H1 (cell line): ENCODE results near the gene TP53BP2. TPM values are rescaled to one million over a fixed set of nuclear protein-coding genes. Genes with fewer than 3 reads are reported as not detected.

Source experiments
- CTCF ChIA-PET: fragments of 300-600 bp; sonication (Branson Sonifier 250); formaldehyde crosslinking; loops from one replicate; lab custom pipeline; 2021; ENCODE audit not compliant: partially characterized antibody; lab: Charles Lee
- POLR2A ChIA-PET: fragments of 300-600 bp; sonication (Branson Sonifier 250); formaldehyde crosslinking; loops from one replicate; lab custom pipeline; 2021; ENCODE audit warnings: inconsistent platforms; ENCODE audit not compliant: partially characterized antibody; lab: Charles Lee
- DNase-seq, 2 experiments: peaks; one replicate each; pipeline versions ENCODE4 v3.0.0 to v3.0.0-alpha.2; 2010 to 2022; ENCODE audit warnings: low spot score in 2 of 2, low read depth in 1 of 2, mixed read lengths in 1 of 2
- FAIRE-seq: peaks from 2 replicates; lab custom pipeline; 2011; peaks lifted over from hg19 to GRCh38; lab: Jason Lieb, UNC
- H2AFZ ChIP-seq: 2 replicates; pipeline ENCODE4 v1.8.1; 2012; ENCODE audit warnings: low read length, inconsistent platforms
- H2AK5ac ChIP-seq: 2 replicates; pipeline ENCODE4 v1.6.1; 2013; ENCODE audit warnings: low read depth, low read length
- H2BK120ac ChIP-seq: replicated peaks from 2 replicates; pipeline ENCODE3; 2013; ENCODE audit warnings: low read depth, low read length, inconsistent platforms
- H2BK12ac ChIP-seq: 2 replicates; pipeline ENCODE4 v1.6.1; 2013; ENCODE audit warnings: low read depth, low read length
- H2BK15ac ChIP-seq: 2 replicates; pipeline ENCODE4 v1.6.1; 2013; ENCODE audit warnings: low read length
- H2BK20ac ChIP-seq: 2 replicates; pipeline ENCODE4 v1.6.1; 2013; ENCODE audit warnings: low read length
- H2BK5ac ChIP-seq: 2 replicates; pipeline ENCODE4 v1.6.1; 2013; ENCODE audit warnings: low read depth, low read length
- H3K14ac ChIP-seq: 2 replicates; pipeline ENCODE4 v1.6.1; 2013; ENCODE audit warnings: inconsistent platforms; ENCODE audit not compliant: insufficient read length
- H3K18ac ChIP-seq: 2 replicates; pipeline ENCODE4 v1.6.1; 2013; ENCODE audit warnings: low read length; ENCODE audit errors: extremely low read depth
- H3K23ac ChIP-seq: 2 replicates; pipeline ENCODE4 v1.6.1; 2013; ENCODE audit warnings: inconsistent platforms; ENCODE audit not compliant: insufficient read length
- H3K23me2 ChIP-seq: 2 replicates; pipeline ENCODE4 v1.6.1; 2013; ENCODE audit warnings: low read depth, low read length
- H3K27ac ChIP-seq: 2 replicates; pipeline ENCODE4 v1.6.1; 2011; ENCODE audit warnings: low read depth, low read length, inconsistent platforms
- H3K27me3 ChIP-seq, 4 experiments: replicated peaks in 1 of 4; 1 replicate in 1 of 4; 2 replicates in 3 of 4; pipeline versions ENCODE4 v1.6.1 to v1.8.1; 2011 to 2013; ENCODE audit warnings: low read length in 3 of 4, mild to moderate bottlenecking in 3 of 4, inconsistent platforms in 2 of 4, mixed read lengths in 2 of 4, moderate library complexity in 1 of 4; ENCODE audit not compliant: control insufficient read depth in 3 of 4, insufficient read depth in 3 of 4; ENCODE audit errors: extremely low read depth in 1 of 4
- H3K36me3 ChIP-seq, 4 experiments: 2 replicates each; pipeline versions ENCODE4 v1.6.1 to v1.8.1; 2011 to 2013; ENCODE audit warnings: mild to moderate bottlenecking in 4 of 4, low read length in 3 of 4, moderate library complexity in 2 of 4, control low read depth in 1 of 4, inconsistent platforms in 1 of 4; ENCODE audit not compliant: insufficient read depth in 4 of 4, control insufficient read depth in 2 of 4
- H3K4ac ChIP-seq: replicated peaks from 2 replicates; pipeline ENCODE3; 2013; ENCODE audit warnings: low read length, low read depth, mixed read lengths, inconsistent platforms; ENCODE audit not compliant: insufficient read length
- H3K4me1 ChIP-seq, 4 experiments: replicated peaks in 1 of 4; 1 replicate in 1 of 4; 2 replicates in 3 of 4; pipeline versions ENCODE4 v1.6.1 to v1.8.1; 2011 to 2013; ENCODE audit warnings: low read length in 3 of 4, inconsistent platforms in 2 of 4, mixed read lengths in 1 of 4; ENCODE audit not compliant: insufficient read depth in 4 of 4, control insufficient read depth in 3 of 4
- H3K4me2 ChIP-seq, 2 experiments: 2 replicates each; pipeline versions ENCODE4 v1.6.1 to v1.8.1; 2011 to 2013; ENCODE audit warnings: low read depth in 2 of 2, low read length in 2 of 2, control low read depth in 1 of 2, inconsistent platforms in 1 of 2, mild to moderate bottlenecking in 1 of 2; ENCODE audit not compliant: insufficient read depth in 1 of 2
- H3K4me3 ChIP-seq, 4 experiments: fragments of 200-600, 300-600 bp in 1 of 4; sonication (generic), shearing (Covaris generic), sonication (Bioruptor Twin) in 1 of 4; 2 replicates each; pipeline versions ENCODE4 v1.5.1 to v1.8.1; 2011 to 2016; ENCODE audit warnings: low read length in 4 of 4, low read depth in 3 of 4, control low read depth in 2 of 4, inconsistent platforms in 2 of 4, mild to moderate bottlenecking in 2 of 4, mixed read lengths in 1 of 4, moderate library complexity in 1 of 4; ENCODE audit not compliant: insufficient read depth in 2 of 4; ENCODE audit errors: extremely low read depth in 1 of 4
- H3K56ac ChIP-seq: replicated peaks from 2 replicates; pipeline ENCODE3; 2013; ENCODE audit warnings: low read depth, mild to moderate bottlenecking, mixed read lengths, low read length, inconsistent platforms; ENCODE audit not compliant: insufficient read length
- H3K79me1 ChIP-seq: 2 replicates; pipeline ENCODE4 v1.6.1; 2013; ENCODE audit warnings: low read depth, low read length, control low read depth
- H3K79me2 ChIP-seq, 2 experiments: 2 replicates each; pipeline versions ENCODE4 v1.6.1 to v1.8.1; 2012 to 2013; ENCODE audit warnings: low read length in 2 of 2, mild to moderate bottlenecking in 2 of 2, inconsistent platforms in 1 of 2; ENCODE audit not compliant: insufficient read depth in 2 of 2, control insufficient read depth in 1 of 2
- H3K9ac ChIP-seq, 4 experiments: replicated peaks in 1 of 4; 1 replicate in 1 of 4; 2 replicates in 3 of 4; pipeline versions ENCODE4 v1.6.1 to v1.8.1; 2011 to 2013; ENCODE audit warnings: low read depth in 3 of 4, low read length in 3 of 4, control low read depth in 2 of 4, mild to moderate bottlenecking in 2 of 4, moderate library complexity in 2 of 4, inconsistent platforms in 1 of 4; ENCODE audit errors: extremely low read depth in 1 of 4
- H3K9me3 ChIP-seq, 2 experiments: 2 replicates each; pipeline versions ENCODE4 v1.6.1 to v1.8.1; 2012 to 2013; ENCODE audit warnings: mild to moderate bottlenecking in 2 of 2, moderate library complexity in 2 of 2, control low read depth in 1 of 2, inconsistent platforms in 1 of 2, low read depth in 1 of 2, low read length in 1 of 2, mixed read lengths in 1 of 2; ENCODE audit not compliant: insufficient read depth in 2 of 2
- H4K20me1 ChIP-seq, 2 experiments: replicated peaks in 1 of 2; 2 replicates each; pipeline versions ENCODE3 to v1.8.1; 2011 to 2013; ENCODE audit warnings: inconsistent platforms in 2 of 2, low read length in 2 of 2, mild to moderate bottlenecking in 1 of 2; ENCODE audit not compliant: insufficient read depth in 2 of 2, control insufficient read depth in 1 of 2
- H4K5ac ChIP-seq: 2 replicates; pipeline ENCODE4 v1.6.1; 2013; ENCODE audit warnings: low read length, low read depth, mixed read lengths, inconsistent platforms; ENCODE audit not compliant: insufficient read length
- H4K8ac ChIP-seq: 2 replicates; pipeline ENCODE4 v1.8.0; 2013; ENCODE audit warnings: mild to moderate bottlenecking, moderate library complexity, low read length, inconsistent platforms; ENCODE audit not compliant: insufficient read depth; ENCODE audit errors: extremely low read depth
- H4K91ac ChIP-seq: replicated peaks from 2 replicates; pipeline ENCODE3; 2013; ENCODE audit warnings: low read length, mixed read lengths, inconsistent platforms; ENCODE audit not compliant: insufficient read length
- SP1 ChIP-seq: IDR thresholded peaks from 2 replicates; pipeline ENCODE4 v1.6.1; 2011; ENCODE audit warnings: low read depth, low read length
- WGBS, 2 experiments: shearing (Covaris generic) in 1 of 2; methylation state at CpG; one replicate each; pipeline versions ENCODE4 v1.1.6 to v1.1.7; 2013 to 2015; ENCODE audit warnings: low lambda C conversion rate in 2 of 2, mixed read lengths in 2 of 2, inconsistent platforms in 1 of 2, low coverage in 1 of 2, missing lambda C conversion rate in 1 of 2; ENCODE audit not compliant: insufficient replicate concordance in 2 of 2, insufficient coverage in 1 of 2, insufficient read length in 1 of 2; ENCODE audit errors: extremely low coverage in 1 of 2, missing lambda C conversion rate in 1 of 2; 5-methylcytosine and 5-hydroxymethylcytosine counted together
- polyA plus RNA-seq, 7 experiments: library from polyadenylated mRNA; depleted of rRNA in 3 of 7; stranded (reverse) in 5 of 7; unstranded in 2 of 7; fragments of >200 nt in 5 of 7; fragments of 200-250 nt in 2 of 7; gene quantifications; 1 replicate in 5 of 7; 2 replicates in 1 of 7; 4 replicates in 1 of 7; pipeline versions ENCODE4 v1.2.1 to v1.2.3, GENCODE V29; 2011 to 2013; ENCODE audit warnings: missing spikeins in 2 of 7, mixed read lengths in 2 of 7
- total RNA-seq: library from RNA; stranded (reverse); fragmentation: NEBNext Ultra II Directional; extraction: Animal tissue kit (Norgen Biotek cat#: 25700); gene quantifications from 2 replicates; pipeline ENCODE4 v1.2.1, GENCODE V29; 2021

The TP53BP2 gene
- total and polyA plus RNA-seq, 2 of the 8 experiments (the other 6 are each of a cell fraction or from before 2014, with no cell fraction given), result 18.0 to 38.7 TPM

- Histone ChIP-seq H3K23me2 (no peaks in the 10 kb centered on the region; the same call in 1 of the 2 replicates), H3K27ac (no peak overlapping the region), H3K9ac (no peak overlapping the region; a peak in 1 of 7 replicates), H3K4me3 (no peak overlapping the region), H2AK5ac (no peak overlapping the region), H4K20me1 (peaks cover 11 to 23% of the 10 kb centered on the region in 2 experiments), H3K56ac (no peak overlapping the region), H3K36me3 (no peaks in the 10 kb centered on the region), H3K79me1 (peaks cover 17% of the 10 kb centered on the region), H2BK20ac (no peak overlapping the region), H2BK12ac (peak overlapping the region; percentile 11; the same call in 1 of the 2 replicates), H3K79me2 (peaks cover 20 to 95% of the 10 kb centered on the region in 2 experiments), H3K23ac (no peak overlapping the region), H3K4ac (no peak overlapping the region), H4K8ac (no peak overlapping the region), H3K18ac (no peak overlapping the region; the same call in 1 of the 2 replicates), H4K91ac (no peak overlapping the region), H3K4me1 (peaks cover 0 to 8% (median 4%) of the 10 kb centered on the region in 4 experiments; a peak in 6 of 7 replicates), H3K14ac (no peak overlapping the region), H2BK15ac (no peak overlapping the region), H2BK120ac (no peak overlapping the region), H3K9me3 (no peaks in the 10 kb centered on the region), H4K5ac (no peak overlapping the region), H3K27me3 (no peaks in the 10 kb centered on the region), H2BK5ac (no peak overlapping the region; the same call in 1 of the 2 replicates), H3K4me2 (no peak overlapping the region), H2AFZ (no peak overlapping the region)
- CTCF ChIA-PET, result interaction anchor here (1.1 to 1.2 kb wide), 2 partner anchors 13 to 55 kb away, joined by 3 read pairs; no protein-coding TSS in a partner anchor
- DNase-seq, result no peak
- WGBS, 2 experiments, result 85% methylated on average over 3 of the region's 3 CpGs; no CpG with 5 or more reads in 1 of the 2 experiments
- no peak for FAIRE-seq
- POLR2A ChIA-PET, result interaction anchor here (0.6 to 1.3 kb wide), 2 partner anchors 14 to 25 kb away, joined by 3 to 7 read pairs; partner anchors contain the start of gene TP53BP2
- TF ChIP-seq SP1, result no peak
These were observed 13.2 kb downstream of the TP53BP2 start for GRCh38 chr1:223832637-223832943.
